Fibroblast of the aortic adventitia (primary cell): ENCODE data around the gene SMURF2. TPM values are rescaled to one million over a fixed set of nuclear protein-coding genes. Genes with fewer than 3 reads are reported as not detected.

Experiments used
- DNase-seq: peaks from one replicate; pipeline ENCODE4 v3.0.0-alpha.2; 2010; ENCODE audit warnings: low read depth
- H3K4me3 ChIP-seq: 2 replicates; pipeline ENCODE4 v1.5.1; 2011; ENCODE audit warnings: low read depth, mild to moderate bottlenecking, control low read depth, low read length, moderate library complexity
- CTCF ChIP-seq: IDR thresholded peaks from 2 replicates; pipeline ENCODE4 v1.5.1; 2011; ENCODE audit warnings: mild to moderate bottlenecking, low read length, control low read depth, inconsistent platforms; ENCODE audit not compliant: insufficient read depth
- total RNA-seq: library from RNA; depleted of rRNA; stranded (reverse); fragments of >200 nt; gene quantifications from 2 replicates; pipeline ENCODE4 v1.2.3, GENCODE V29; 2012; ENCODE audit warnings: low replicate concordance

Gene SMURF2
- total RNA-seq, 1 donor = 90.9 TPM

DNA sequence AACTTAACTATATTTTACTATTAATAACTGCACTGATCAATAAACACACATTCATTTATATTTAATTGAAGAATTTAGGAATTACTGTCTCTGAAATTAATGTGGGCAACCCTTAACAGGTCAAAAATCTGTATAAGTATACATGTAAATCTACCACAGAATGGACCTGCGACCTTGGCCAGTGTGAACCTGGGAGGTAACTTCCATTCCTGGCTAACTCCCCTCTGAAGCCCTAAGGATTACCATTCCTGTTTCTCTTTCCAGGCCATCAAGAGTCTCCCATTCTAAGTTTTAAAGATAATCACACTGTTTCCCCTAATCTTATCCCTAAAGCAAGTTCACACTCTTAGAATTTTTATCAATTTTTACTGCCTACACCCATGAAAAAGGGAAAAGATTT is 58.1 kb downstream of the SMURF2 start:
- DNase-seq = no peak
- TF ChIP-seq CTCF = no peak
- no peak overlapping the region for H3K4me3 ChIP-seq

GRCh38 chr17:64599827-64600226 is 62.3 kb downstream of the SMURF2 start:
- H3K4me3 ChIP-seq = no peak overlapping the region
- no peak for DNase-seq
- no peak for TF ChIP-seq CTCF

- no peak overlapping the region for H3K4me3 ChIP-seq
- TF ChIP-seq CTCF = no peak
- DNase-seq = no peak
Observed at GRCh38 chr17:64599187-64599676, 62.9 kb downstream of the SMURF2 start.

DNA sequence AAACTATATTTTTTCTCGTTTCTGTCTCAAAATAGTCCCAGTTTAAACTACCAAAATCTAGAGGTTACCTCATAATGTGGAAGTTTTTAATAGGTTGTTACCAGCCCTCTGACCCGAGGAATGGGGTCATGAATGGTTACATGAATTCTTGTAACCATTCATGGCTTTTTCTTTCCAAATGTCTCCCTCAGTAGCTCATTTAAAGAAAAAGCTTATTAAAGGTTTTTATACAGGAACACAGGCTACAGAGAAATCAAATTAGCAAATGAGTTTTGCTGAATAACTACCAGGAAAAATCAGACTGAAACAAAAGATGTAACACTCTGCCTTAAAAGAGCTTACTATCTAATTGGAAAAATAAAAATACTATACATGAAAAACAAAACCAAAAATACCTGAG is 63.4 kb downstream of the SMURF2 start:
- TF ChIP-seq CTCF = no peak
- H3K4me3 ChIP-seq = no peak overlapping the region
- no peak for DNase-seq

DNA sequence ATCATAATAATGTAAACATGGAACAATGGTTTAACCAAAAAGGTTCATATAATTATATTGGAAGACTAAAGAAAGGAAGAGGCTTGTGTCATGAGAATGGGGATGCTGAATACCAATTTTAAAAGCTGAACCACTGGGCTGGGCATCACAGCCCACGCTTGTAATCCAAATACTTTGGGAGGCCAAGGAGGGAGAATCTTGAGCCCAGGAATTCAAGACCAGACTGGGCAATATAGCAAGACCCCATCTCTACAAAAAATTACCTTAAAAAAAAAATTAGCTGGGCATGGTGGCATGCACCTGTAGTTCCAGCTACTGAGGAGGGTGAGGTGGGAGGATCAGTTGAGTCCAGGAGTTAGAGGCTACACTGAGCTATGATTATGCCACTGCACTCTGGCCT is 65.1 kb downstream of the SMURF2 start:
- H3K4me3 ChIP-seq = no peak overlapping the region
- DNase-seq = no peak
- no peak for TF ChIP-seq CTCF

DNA sequence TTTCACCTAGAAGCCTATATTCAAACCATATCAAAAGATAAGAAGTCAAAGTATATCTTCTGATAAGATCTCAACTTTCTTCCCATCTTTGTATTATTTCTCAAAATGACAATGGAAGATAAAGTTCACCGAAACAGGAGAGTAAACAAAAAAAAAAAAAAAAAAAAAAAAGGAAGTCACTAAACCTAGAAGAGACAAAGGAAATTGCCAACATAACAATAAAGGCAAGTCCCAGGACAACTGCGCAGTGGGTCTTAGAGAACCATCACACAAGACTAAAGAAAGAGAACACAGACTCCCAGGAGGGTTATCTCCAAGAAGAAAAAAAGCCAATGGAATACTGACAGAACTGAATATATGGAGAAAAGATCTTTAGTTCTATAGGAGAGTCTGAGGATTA is 65.7 kb downstream of the SMURF2 start:
- DNase-seq = no peak

More for the DNA sequence above, 65.7 kb downstream of the SMURF2 start:
- H3K4me3 ChIP-seq = no peak overlapping the region
- TF ChIP-seq CTCF = no peak
